HG02884 (cell line): Measurements from ENCODE around the gene UNC45B.
"Not testable (repeated sequence)": the region's sequence is repeated elsewhere in the genome, so short reads cannot be mapped to it uniquely, and the experiment has no call there.

Experiments
- ATAC-seq: cut with Tn5 transposase; IDR thresholded peaks from one replicate; pipeline ENCODE4 v1.9.1; 2021; ENCODE audit warnings: mild to moderate bottlenecking, moderate library complexity; ENCODE audit not compliant: unreplicated experiment

Gene UNC45B

DNA sequence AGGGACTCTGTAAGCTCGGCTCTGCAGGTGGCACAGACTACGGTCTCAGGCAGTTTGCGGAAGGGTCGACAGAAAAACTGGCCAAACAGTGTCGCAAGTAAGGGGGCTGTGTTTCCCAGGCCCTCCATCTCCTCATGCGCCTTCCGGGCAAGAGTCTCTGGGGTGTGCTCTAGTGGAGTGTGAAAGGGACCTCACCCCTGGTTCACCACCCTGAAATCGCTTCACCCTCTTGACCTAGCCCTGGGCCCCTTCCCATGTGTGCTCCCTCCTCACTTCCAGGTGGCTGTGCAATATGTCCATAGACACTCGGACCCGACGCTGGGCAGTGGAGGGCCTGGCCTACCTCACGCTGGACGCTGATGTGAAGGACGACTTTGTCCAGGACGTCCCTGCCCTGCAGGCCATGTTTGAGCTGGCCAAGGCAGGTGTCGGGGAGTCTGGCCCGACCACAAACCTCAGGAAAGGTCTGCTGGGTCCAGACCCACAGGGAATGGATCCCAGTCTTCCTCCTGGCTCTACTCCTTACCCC is 22.3 kb downstream of the UNC45B start:
- no peak for ATAC-seq

DNA sequence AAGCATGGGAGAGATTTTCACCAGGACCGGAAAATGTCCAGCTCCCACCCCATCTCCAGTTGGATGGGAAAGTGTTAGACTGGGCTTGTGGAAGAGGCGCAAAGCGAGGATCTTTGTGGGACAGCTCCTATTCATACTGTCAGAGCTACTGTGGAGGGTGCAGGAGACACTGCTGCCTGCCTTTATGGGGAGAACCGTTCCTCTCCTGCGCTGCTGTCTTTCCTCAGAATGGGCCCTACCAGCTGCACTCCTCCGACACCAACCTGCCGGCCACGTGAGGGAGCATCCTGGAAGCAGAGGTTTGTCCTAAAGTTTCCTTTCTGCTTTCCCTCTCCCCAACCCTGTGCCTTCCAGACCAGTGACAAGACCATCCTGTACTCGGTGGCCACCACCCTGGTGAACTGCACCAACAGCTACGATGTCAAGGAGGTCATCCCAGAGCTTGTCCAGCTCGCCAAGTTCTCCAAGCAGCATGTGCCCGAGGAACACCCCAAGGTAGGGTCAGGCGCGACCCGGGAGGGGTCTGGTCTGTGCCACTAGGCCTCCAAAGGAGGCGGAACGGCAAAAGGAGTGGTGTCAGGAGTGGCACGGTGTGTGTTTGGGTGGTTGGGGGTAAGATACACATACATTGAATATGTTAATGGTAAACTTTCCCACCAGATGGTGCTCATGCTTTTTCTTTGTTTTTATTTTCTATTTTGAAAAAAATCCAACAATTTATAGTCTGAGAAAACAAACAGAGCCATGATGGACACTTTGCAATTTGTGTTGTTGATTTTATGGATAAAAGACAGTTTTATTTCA is 23.6 kb downstream of the UNC45B start:
- ATAC-seq = no peak

DNA sequence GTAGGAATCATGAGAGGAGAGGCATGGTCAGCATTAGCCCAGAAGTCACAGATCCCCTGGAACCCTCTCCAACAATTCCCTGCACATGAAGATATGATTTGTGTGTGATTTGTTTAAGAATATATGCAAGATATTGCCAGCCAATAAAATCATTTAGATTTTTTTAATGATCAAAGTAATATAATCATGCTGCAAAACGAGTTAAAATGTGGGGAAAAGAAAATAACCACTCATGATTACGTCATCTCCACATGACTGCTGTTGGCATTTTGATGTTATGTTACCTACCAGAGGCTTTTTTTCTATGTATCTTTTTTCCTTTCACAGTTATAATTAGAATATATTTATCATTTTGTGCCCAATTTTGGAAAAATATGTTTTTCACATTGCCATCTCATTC is 24.2 kb downstream of the UNC45B start:
- no peak for ATAC-seq

DNA sequence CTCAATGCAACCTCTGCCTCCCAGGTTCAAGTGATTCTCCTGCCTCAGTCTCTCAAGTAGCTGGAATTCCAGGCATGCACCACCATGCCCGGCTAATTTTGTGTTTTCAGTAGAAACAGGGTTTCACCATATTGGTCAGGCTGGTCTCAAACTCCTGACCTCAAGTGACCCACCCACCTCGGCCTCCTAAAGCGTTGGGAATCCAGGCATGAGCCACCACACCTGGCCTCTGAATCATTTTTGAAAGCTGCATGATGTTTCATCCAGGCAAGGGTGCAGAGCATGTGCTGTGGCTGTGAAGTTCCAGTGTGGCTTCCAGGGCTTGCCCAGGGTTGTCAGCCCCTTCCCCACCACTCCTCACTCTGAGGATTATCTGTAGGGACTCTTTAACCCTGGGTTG is 24.7 kb downstream of the UNC45B start:
- ATAC-seq = not testable (repeated sequence)

DNA sequence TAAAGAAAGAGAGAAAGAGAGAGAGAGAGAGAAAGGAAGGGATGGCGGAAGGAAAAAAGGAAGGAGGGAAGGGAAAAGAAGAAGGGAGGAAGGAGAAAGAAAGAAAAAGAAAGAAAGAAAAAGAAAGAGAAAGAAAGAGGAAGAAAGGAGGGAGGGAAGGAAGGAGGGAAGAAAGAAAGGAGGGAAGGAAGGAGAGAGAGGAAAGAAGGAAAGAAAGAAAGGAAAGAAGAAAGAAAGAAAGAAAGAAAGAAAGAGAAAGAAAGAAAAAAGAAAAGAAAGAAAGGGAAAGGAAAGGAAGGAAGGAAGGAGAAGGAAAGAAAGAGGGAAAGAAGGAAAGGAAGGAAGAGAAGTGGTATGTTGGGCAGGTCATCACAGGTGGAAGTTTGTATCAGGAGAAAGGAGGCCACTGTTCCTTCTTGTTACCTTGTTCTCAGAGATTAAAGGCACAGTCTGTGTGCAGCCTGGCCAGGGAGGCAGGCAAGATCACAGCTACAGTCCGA is 27.3 kb downstream of the UNC45B start:
- ATAC-seq = no peak

DNA sequence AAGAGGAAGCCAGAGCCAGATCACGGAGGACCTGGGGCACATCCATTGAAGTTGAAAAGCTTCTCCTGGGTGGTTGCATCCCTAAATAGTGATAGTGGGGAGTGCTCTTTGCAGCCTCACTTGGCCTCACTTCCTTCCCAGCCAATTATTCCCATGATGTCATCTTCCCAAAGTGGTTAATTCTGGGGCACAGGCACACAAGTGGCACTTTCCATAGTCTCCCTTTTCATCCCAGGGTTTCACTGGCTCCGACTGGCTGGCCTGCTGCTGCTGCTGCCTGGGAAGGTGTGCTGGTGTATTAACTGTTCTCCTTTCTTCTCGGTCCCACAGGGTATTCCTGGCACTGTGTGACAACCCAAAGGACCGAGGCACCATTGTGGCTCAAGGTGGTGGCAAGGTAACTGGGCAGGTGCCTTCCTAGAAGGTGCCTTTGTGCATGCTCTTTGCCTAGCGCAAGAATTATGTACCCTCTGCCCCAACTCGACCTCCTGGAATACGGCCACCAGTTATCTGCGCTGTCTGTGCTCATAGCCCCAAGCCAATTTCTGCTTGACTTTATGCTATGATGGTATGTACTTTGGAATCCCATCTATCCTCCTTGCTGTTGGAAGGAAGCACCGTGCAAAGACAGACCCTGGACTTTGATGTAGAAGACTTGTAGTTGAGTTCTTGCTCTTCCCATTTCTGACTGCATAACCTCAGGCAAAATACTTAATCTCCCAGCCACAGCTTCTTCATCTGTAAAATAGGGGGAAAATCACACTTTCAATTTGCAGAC is 28.2 kb downstream of the UNC45B start:
- no peak for ATAC-seq

DNA sequence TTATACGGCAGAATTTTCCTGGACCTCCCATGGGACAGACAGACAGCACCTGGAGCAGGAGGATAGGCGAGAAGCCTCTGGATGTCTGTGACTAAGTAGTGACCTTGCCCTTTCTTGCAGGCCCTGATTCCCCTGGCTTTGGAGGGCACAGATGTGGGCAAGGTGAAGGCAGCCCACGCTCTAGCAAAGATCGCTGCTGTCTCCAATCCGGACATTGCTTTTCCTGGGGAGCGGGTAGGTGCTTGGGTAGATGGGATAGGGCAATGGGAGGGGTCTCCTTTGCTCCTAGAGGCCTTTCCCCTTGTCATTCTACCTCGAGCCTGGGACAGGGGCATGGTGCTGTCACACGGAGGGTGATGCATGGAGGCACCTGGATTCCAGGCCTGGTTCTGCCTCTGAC is 29.3 kb downstream of the UNC45B start:
- ATAC-seq = no peak

DNA sequence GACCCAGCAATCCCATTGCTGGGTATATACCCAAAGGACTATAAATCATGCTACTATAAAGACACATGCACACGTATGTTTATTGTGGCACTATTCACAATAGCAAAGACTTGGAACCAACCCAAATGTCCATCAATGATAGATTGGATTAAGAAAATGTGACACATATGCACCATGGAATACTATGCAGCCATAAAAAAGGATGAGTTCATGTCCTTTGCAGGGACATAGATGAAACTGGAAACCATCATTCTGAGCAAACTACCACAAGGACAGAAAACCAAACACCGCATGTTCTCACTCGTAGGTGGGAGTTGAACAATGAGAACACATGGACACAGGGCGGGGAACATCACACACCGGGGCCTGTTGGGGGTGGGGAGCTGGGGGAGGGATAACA is 31.8 kb downstream of the UNC45B start:
- not testable (repeated sequence) for ATAC-seq

DNA sequence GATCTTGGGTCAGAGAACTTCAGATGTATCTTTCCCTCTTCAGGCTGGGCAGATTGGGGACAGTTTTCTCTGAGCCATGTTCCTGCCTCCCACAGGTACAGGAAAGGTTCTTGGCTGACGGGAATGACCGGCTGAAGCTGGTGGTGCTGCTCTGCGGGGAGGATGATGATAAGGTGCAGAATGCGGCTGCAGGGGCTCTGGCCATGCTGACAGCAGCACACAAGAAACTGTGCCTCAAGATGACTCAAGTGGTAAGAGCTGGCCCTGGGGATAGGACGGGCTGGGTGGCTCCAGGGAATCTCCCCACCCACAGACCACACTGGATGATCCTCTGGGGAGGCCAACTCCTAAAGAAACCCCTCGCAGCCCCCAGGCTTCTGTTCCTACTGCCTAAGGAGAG is 35.7 kb downstream of the UNC45B start:
- no peak for ATAC-seq

DNA sequence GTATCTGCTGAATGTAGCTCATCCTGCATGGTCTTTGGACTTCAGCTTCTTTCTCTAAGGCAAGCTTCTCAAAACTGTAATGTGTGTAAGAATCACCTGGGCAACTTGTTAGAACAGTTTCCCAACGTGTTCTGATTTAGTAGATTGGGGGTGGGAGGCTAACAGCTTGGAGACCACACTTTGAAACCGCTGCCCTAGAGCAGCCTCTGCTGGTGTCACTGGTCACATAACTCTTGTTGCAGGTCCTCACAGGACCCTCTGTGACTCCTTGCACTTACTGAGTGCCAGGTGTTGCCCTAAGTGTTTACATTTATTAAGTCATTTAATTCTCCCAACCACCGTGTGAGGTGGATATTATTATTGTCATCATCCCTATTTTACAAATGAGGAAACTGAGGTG is 36.7 kb downstream of the UNC45B start:
- ATAC-seq = no peak

DNA sequence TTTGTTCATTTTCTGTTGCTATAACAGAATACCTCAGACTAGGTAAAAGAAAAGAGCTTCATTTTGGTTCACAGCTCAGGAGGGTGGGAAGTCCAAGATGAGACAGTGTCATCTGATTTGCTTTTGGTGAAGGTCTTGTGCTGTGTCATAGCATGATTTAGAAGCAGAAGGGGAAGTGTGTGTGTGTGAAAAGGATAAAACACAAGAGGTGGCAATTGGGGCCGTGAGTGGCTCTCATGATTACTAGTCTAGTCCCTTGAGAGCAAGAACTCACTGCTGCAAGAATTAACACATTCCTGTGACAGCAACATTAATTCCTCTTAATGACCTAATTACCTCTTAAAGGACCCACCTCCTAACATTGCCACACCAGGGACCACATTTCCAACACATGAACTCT is 38.2 kb downstream of the UNC45B start:
- ATAC-seq = no peak

DNA sequence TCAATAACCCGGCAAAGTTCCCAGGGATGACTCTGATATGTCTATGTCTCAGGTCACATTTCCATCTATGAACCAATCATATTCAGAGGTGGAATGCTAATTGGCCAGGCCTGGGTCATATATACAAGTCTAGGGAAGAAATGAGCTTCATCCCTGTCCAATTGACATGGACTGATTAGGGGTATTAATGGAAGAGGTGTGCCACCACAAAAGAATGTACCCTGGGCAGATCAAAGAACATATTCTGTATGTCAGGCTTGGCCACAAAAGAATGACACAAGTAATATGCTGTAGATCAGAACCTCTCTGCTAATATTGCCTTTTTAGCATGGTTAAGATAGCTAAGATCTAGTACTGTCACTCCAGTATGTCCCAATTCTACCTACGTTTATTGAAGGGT is 39.9 kb downstream of the UNC45B start:
- ATAC-seq = no peak

DNA sequence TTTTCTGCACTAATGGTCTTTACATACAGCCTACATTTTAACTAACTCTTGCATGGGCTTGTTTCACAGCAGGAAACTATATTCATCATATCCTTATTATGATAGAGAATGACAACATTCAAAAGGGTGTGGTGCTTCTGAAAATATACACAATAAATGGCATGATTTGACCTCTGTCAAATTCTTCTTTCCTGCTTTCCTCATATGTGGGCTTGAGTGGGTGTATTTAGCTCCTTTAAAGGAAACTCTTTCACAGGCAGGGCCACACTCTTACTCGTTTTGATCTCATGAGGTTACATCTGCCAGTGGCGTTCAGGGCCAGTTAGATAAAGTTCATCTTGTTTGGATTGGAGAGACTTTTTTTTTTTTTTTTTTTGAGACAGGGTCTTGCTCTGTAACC is 40.5 kb downstream of the UNC45B start:
- ATAC-seq = no peak

DNA sequence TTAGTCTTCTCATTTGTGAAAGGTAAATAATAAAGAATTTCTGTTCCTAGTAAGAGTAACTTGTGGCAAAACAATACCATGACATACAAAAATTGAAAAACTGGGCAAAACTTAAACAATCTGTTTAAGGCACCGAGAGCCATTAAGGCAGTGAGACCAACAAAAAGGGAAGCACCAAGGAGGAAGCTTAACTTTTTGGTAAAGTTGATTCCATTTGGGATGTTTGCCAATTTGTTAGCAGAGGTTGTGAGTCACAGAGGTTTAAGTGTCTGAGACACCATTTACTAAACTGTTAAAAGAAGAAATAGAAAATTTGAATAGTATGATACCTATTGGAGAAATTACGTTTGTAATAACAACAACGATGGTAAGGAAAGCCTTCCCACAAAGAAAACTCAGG is 41.7 kb downstream of the UNC45B start:
- ATAC-seq = no peak

DNA sequence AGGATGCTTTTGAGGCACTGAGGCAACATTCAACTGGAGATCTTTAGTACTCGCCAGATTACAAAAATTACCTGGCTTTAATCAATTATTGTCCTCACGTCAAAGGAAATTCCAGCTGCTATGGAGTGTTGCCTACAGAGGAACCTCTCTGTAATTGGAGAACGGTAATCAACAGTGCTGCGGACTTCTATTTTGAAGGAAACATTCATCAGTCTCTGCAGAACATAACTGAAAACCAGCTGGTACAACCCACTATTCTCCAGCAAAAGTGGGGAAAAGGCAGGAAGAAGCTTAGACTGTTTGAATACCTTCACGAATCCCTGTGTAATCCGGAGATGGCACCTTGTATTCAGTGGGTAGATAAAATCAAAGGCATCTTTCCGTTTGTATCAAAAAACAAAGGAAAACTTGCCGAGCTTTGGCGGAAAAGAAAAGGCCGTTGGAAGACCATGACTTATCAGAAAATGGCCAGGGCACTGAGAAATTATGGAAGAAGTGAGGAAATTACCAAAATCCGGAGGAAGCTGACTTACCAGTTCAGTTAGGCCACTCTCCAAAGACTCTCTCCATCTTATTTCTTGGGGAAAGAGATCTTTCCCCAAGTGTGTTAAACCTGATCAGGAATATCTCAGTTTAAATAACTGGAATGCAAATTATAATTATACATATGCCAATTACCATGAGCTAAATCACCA is 43.5 kb downstream of the UNC45B start:
- no peak for ATAC-seq

DNA sequence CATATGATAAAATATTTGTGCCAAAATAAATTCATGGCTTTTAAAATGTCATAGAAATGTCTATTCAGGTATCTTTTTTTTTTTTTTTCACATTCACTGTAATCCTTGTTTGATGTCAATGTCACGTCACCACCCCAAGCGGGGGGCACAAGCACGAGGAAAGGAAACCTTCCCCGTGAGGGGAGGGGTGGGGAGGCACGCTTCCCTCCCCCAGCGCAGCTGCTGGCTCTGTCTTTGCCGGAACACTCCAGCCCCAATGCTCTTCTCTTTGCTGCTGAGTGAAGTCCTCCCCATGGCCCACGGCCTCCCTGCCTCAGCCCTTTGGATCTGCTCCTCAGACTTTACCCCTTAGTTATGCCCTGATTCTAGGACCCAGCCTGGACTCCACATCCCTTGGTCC is 45.1 kb downstream of the UNC45B start:
- ATAC-seq = no peak

DNA sequence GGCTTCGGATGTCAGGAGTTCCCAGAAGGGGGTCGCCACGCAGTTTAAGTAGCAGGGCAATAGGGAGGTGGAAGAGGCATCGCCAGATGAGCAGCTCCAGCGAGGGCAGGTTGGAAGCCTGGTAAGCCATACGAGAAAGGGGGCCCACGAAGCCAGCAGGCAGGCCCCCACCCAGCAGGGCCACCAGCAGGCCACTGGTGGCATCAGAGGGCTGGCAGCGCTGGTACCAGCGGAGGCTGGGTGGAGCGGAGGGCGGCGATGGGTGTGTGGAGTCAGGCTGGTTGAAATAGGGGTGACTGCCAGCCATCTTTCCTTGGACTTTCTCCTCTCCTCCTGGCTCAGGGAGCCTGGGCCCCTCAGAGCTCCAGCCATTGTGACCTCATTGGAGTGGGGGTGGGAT is 46.4 kb downstream of the UNC45B start, which contains the start of gene SLC35G3:
TSS of gene SLC35G3 (minus strand) at position 393 of the 400 bp plus-strand sequence. CDS start at position 307, 86 bp downstream.
- not testable (repeated sequence) for ATAC-seq

DNA sequence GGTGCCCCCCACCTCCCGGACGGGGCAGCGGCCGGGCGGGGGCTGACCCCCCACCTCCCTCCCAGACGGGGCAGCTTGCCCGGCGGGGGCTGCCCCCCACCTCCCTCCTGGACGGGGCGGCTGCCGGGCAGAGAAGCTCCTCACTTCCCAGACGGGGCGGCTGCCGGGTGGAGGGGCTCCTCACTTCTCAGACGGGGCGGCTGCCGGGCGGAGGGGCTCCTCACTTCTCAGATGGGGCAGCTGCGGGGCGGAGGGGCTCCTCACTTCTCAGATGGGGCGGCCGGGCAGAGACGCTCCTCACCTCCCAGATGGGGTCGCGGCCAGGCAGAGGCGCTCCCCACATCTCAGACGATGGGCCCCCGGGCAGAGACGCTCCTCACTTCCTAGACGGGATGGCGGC is 47.4 kb downstream of the UNC45B start:
- not testable (repeated sequence) for ATAC-seq

DNA sequence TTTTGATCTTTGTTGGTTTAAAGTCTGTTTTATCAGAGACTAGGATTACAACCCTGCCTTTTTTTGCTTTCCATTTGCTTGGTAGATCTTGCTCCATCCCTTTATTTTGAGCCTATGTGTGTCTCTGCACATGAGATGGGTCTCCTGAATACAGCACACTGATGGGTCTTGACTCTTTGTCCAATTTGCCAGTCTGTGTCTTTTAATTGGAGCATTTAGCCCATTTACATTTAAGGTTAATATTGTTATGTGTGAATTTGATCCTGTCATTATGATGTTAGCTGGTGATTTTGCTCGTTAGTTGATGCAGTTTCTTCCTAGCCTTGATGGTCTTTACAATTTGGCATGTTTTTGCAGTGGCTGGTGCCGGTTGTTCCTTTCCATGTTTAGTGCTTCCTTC is 55.0 kb downstream of the UNC45B start:
- ATAC-seq = not testable (repeated sequence)

DNA sequence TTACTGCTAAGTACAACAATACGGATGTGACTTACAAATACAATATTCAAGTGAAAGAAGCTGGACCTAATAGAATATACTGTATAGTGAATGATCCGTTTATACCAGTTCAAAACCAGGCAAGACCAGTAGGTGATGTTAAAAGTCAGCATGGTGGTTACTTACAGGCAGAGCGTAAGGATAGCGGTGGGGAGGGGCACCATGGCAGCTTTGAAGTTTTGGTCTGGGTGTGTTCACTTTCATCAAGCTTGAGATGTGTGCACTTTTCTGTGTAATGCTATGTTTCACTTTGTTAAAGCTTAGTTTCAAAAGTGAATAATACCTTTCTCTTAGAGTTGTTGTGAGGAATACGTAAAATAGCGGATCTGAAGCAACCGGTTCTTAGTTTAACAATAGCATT is 63.1 kb downstream of the UNC45B start:
- no peak for ATAC-seq

DNA sequence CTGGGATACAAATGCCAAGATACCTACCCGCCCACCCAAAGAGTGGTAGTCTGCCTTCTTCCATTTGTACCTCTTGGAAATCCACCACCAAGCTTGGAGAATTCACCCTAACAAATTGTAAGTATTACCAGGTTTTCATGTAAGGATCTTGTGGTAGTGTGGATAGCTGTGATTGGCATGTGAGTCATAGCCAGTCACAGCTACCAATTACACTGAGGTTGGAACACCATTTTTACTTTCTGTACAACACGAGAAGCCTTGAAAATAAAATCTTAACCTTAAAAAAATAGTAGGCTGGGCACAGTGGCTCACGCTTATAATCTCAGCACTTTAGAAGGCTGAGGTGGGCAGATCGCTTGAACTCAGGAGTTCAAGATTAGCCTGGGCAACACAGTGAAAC is 65.1 kb downstream of the UNC45B start:
- no peak for ATAC-seq
